Tibial artery (tissue), 4 donors: ENCODE results near the gene GNAI3.

Experiments
- DNase-seq, 2 donors: peaks; one replicate each; pipeline ENCODE4 v3.0.0-alpha.2; 2019
- H3K27ac ChIP-seq, 2 donors: fragments of 200-600 bp; sonication (generic) in 1 of 2; 1 replicate in 1 of 2; 2 replicates in 1 of 2; pipeline ENCODE4 v1.5.1; 2018 to 2019; ENCODE audit warnings: mild to moderate bottlenecking in 1 of 2
- H3K27me3 ChIP-seq, 2 donors: fragments of 200-600 bp; sonication (generic) in 1 of 2; one replicate each; pipeline versions ENCODE4 v1.5.1 to v1.6.0; 2016 to 2019
- H3K36me3 ChIP-seq, 3 donors: fragments of 200-600 bp; sonication (generic) in 2 of 3; one replicate each; pipeline ENCODE4 v1.5.1; 2016 to 2019; ENCODE audit warnings: mild to moderate bottlenecking in 2 of 3
- H3K4me1 ChIP-seq, 4 donors: fragments of 200-600 bp; sonication (generic) in 2 of 4; 1 replicate in 3 of 4; 2 replicates in 1 of 4; pipeline ENCODE4 v1.5.1; 2016 to 2019
- H3K4me3 ChIP-seq, 2 donors: fragments of 200-600 bp; sonication (generic) in 1 of 2; 1 replicate in 1 of 2; 2 replicates in 1 of 2; pipeline ENCODE4 v1.5.1; 2018 to 2019; ENCODE audit warnings: mild to moderate bottlenecking in 2 of 2
- H3K9me3 ChIP-seq, 3 donors: fragments of 200-600 bp; sonication (generic) in 1 of 3; one replicate each; pipeline ENCODE4 v1.5.1; 2016 to 2019
- CTCF ChIP-seq, 2 experiments: fragments of 200-600 bp in 1 of 2; fragments of 450-650 bp in 1 of 2; IDR thresholded peaks; one replicate each; pipeline ENCODE4 v1.5.1; 2017 to 2019; ENCODE audit warnings: antibody characterized with exemption in 2 of 2, mild to moderate bottlenecking in 1 of 2, moderate library complexity in 1 of 2
- intact Hi-C: fragments of 100-400 bp; cut with DNase I; formaldehyde crosslinking; loops from one replicate; pipeline ENCODE4 v1.15.0; 2023; ENCODE audit warnings: low total_unique reads

Gene GNAI3

DNA sequence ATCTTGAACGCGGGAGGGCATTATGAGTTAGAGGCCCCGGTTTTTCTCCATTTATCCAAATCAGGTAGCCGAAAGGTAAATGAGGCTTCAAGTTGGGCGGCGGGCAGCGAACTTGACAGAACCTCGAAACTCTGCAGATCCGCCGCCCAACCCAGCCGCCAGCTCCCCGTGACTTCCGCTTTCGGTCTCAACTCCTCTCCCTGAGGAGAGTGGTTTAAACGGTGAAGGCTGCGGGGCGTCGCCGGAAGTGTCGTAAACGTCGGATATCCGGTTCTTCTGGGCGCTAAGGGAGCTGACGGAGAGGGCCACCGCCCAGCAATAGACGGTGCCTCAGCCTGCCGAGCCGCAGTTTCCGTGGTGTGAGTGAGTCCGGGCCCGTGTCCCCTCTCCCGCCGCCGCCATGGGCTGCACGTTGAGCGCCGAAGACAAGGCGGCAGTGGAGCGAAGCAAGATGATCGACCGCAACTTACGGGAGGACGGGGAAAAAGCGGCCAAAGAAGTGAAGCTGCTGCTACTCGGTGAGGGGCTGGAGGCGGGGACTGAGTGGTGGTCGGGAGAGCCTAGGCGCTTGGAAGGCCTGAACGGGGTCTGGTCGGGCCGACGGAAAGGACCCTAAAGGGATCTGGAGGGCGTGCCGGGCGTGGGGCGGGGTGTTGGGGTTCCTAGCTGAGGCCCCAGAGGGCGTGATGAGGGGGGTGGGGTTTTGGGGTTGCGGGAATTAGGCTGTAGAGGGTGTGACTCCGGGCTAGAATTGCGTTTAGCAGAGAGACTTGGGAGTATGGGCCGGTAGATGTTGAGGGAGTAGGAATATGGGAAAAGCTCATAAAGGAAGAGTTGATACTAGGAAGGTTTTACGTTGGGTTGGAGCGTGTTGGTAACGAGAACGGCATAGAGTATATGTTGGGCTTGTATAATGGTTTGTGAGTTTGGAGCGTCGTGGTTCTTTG, at the start of gene GNAI3:
Gene GNAI3, plus strand, starts transcription at position 295 of the 947 bp plus-strand sequence. Its CDS starts 106 bp downstream, at position 401.
- no peaks in the 10 kb centered on the region for H3K9me3 ChIP-seq
- H3K27me3 ChIP-seq: no peaks in the 10 kb centered on the region
- peak; percentile 97 to 98 for DNase-seq
- intact Hi-C loops: loop anchor here (5.0 to 10.0 kb wide), 2 partner anchors 224 to 436 kb away; partner anchors contain the start of gene AHCYL1
- peak within 1 kb of the TSS; percentile 91 to 96 for H3K4me3 ChIP-seq
- H3K36me3 ChIP-seq: no peaks in the 10 kb centered on the region
- peaks cover 0 to 53% (median 23%) of the 10 kb centered on the region in 4 donors for H3K4me1 ChIP-seq
- H3K27ac ChIP-seq: peak within 1 kb of the TSS; percentile 94 to 96
- TF ChIP-seq CTCF (IDR thresholded peaks at IDR 0.05): no peak

GRCh38 chr1:109499081-109499480, 49.3 kb upstream of the GNAI3 start:
- DNase-seq: no peak
- no peaks in the 10 kb centered on the region for H3K27me3 ChIP-seq
- peaks cover 0 to 50% (median 22%) of the 10 kb centered on the region in 3 donors for H3K36me3 ChIP-seq
- intact Hi-C loops: no loop called here
- H3K4me3 ChIP-seq: no peak overlapping the region
- H3K27ac ChIP-seq: peak overlapping the region; percentile 57 to 59
- H3K9me3 ChIP-seq: no peaks in the 10 kb centered on the region
- H3K4me1 ChIP-seq: peaks cover 0 to 71% (median 45%) of the 10 kb centered on the region in 4 donors
- no peak for TF ChIP-seq CTCF (IDR thresholded peaks at IDR 0.05)

GRCh38 chr1:109499661-109500536, 48.5 kb upstream of the GNAI3 start:
- H3K27ac ChIP-seq: peak overlapping the region; percentile 57 to 59
- peak in 1 of 2 experiments; percentile 28 for TF ChIP-seq CTCF (IDR thresholded peaks at IDR 0.05)
- peaks cover 0 to 50% (median 22%) of the 10 kb centered on the region in 3 donors for H3K36me3 ChIP-seq
- H3K9me3 ChIP-seq: no peaks in the 10 kb centered on the region
- intact Hi-C loops: no loop called here
- no peak for DNase-seq
- no peaks in the 10 kb centered on the region for H3K27me3 ChIP-seq
- H3K4me3 ChIP-seq: no peak overlapping the region
- H3K4me1 ChIP-seq: peaks cover 0 to 66% (median 41%) of the 10 kb centered on the region in 4 donors

- no peaks in the 10 kb centered on the region for H3K27me3 ChIP-seq
- H3K36me3 ChIP-seq: peaks cover 0 to 45% (median 18%) of the 10 kb centered on the region in 3 donors
- no peak overlapping the region for H3K4me3 ChIP-seq
- H3K27ac ChIP-seq: peak overlapping the region; percentile 57 to 59
- no peak for DNase-seq
- peaks cover 0 to 58% (median 32%) of the 10 kb centered on the region in 4 donors for H3K4me1 ChIP-seq
- intact Hi-C loops: loop anchor here (1.0 kb wide), 1 partner anchor 12 kb away; no protein-coding TSS in a partner anchor
- no peak for TF ChIP-seq CTCF (IDR thresholded peaks at IDR 0.05)
- no peaks in the 10 kb centered on the region for H3K9me3 ChIP-seq
Observed at GRCh38 chr1:109500941-109501381, 47.5 kb upstream of the GNAI3 start.
